GM21786 (cell line): ENCODE measurements around the gene ATP8B3.

ENCODE experiments used
- ATAC-seq: cut with Tn5 transposase; IDR thresholded peaks from one replicate; pipeline ENCODE4 v1.9.1; 2021; ENCODE audit not compliant: unreplicated experiment

ATP8B3 gene

GRCh38 chr19:1757468-1758230, 54.4 kb downstream of the ATP8B3 start:
- ATAC-seq = no peak

- no peak for ATAC-seq
Observed at GRCh38 chr19:1756705-1757465, 55.2 kb downstream of the ATP8B3 start.

GRCh38 chr19:1756264-1756663, 55.8 kb downstream of the ATP8B3 start:
- no peak for ATAC-seq

GRCh38 chr19:1755467-1756171, 56.5 kb downstream of the ATP8B3 start:
- ATAC-seq = no peak

GRCh38 chr19:1754636-1755466, 57.2 kb downstream of the ATP8B3 start:
- no peak for ATAC-seq

GRCh38 chr19:1754018-1754635, 57.9 kb downstream of the ATP8B3 start:
- ATAC-seq = no peak

GRCh38 chr19:1752757-1753728, 59.0 kb downstream of the ATP8B3 start, which contains the start of gene ONECUT3:
TSS of gene ONECUT3 (plus strand) at chr19:1753506. CDS start at chr19:1753663, 157 bp downstream.
- no peak for ATAC-seq

GRCh38 chr19:1752009-1752756, 59.9 kb downstream of the ATP8B3 start:
- no peak for ATAC-seq

GRCh38 chr19:1751367-1752008, 60.6 kb downstream of the ATP8B3 start:
- no peak for ATAC-seq

GRCh38 chr19:1750343-1751021, 61.6 kb downstream of the ATP8B3 start:
- ATAC-seq = no peak

- no peak for ATAC-seq
Observed at GRCh38 chr19:1749373-1750342, 62.4 kb downstream of the ATP8B3 start.

GRCh38 chr19:1748873-1749341, 63.2 kb downstream of the ATP8B3 start:
- ATAC-seq = no peak

- ATAC-seq = no peak
Observed at GRCh38 chr19:1748115-1748872, 63.8 kb downstream of the ATP8B3 start.

GRCh38 chr19:1747285-1748114, 64.6 kb downstream of the ATP8B3 start:
- ATAC-seq = no peak
